NCI-H345 treated with DMSO at 0.1 percent for 48 hours (cell line): ENCODE measurements around the gene CENPO.
"Not testable (repeated sequence)": the region's sequence is repeated elsewhere in the genome, so short reads cannot be mapped to it uniquely, and the experiment has no call there.

Experiments used
- DNase-seq: peaks from one replicate; lab custom pipeline; 2025; ENCODE audit not compliant: unreplicated experiment; lab: John Stamatoyannopoulos, UW

Gene CENPO

DNA sequence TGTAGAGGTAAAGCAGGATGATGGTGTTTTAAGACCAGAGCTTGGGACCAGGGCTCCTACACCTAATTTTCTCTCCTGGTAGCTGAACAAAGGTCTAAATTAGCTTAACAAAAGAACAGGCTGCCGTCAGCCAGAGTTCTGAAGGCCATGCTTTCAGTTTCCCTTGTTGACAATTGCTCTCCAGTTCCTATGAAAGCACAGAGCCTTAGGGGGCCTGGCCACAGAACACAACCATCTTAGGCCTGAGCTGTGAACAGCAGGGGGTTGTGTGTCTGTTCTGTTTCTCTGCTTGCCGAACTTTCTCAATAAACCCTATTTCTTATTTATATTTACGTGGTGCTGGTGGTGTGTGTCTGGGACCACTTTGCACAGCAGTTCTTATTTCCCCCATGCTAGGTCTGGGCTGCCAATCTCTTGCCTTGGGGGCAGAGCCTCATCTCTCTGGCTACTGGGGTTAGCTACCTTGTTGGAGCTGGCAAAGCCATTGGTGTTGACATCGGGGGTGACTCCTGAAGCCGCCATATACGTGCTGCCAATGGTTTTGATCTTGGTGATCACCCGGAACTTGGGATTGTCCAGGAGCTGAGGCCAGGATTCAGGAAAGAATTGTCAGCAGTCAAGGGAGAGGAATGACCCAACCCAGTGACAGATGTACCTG is 29.0 kb downstream of the CENPO start:
- DNase-seq, result peak; percentile 94

DNA sequence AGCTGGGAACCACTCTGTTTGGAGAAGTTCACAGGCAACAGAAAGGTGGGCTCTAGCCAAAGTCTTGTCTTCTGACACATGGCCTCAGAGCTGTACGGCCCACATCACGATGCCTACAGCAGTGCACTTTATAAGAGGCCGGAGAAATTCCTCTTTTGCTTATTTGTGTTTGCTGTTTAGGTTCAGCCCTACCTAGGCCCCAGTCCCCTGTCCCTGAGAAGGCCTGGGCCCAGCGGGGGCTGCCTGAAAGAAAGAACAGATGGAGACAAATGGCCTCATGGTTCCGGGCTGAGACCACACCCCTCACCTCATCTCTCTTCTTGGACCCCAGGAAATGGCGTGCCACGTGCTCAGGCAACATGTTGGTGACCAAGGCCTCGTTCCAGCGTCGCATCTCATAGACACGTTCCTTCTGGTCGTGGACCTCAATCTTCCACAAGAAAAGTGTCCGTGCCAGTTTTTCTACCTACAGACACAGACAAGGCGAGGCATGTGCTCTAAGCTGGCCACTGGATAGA is 30.9 kb downstream of the CENPO start:
- DNase-seq, result no peak

DNA sequence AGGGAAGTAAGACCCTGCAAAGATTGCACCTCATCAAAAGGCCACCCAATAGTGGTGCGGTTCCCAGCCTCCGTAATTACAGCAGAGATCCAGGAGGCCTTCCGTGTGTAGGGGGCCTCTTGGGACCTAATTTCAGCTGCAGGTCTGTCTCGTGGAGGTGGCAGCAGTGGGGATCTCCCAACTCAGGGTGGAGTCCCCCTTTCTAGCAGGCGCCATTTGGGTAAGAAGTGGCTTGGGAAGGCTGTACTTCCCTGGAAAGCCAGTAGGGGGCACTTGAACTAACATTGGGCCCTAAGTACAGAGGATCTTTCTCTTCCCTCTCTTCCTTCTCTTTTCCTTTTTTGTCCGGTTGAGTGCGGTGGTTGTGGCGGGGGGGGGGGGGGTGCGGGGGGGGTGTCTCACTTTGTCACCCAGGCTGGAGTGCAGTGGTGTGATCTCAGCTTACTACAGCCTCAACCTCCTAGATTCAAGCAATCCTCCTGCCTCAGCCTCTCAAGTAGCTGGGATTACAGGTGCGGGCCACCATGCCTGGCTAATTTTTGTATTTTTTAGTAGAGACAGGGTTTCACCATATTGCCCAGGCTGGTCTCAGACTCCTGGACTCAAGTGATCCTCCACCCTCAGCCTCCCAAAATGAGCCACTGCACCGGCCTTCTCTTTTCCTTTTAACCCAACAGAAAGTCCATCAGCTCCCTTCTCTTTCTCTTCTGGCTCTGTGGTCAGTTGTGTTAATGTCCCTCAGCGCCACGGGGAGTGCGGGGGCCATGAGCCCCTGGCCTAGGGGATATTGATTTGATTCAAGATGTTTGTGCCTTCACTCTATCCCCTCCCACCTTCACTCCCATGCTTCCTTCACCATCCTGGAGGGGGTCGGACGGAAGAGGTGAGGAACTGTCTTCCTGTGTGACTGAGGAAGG is 32.0 kb downstream of the CENPO start:
- DNase-seq, result no peak

- no peak for DNase-seq
Observed at GRCh38 chr2:24825883-24826772, 32.9 kb downstream of the CENPO start.

- DNase-seq, result no peak
Observed at GRCh38 chr2:24826773-24827145, 33.5 kb downstream of the CENPO start.

GRCh38 chr2:24827321-24828237 is 34.4 kb downstream of the CENPO start:
- DNase-seq, result peak; percentile 61

- DNase-seq, result no peak
Observed at GRCh38 chr2:24828238-24828996, 35.2 kb downstream of the CENPO start.

DNA sequence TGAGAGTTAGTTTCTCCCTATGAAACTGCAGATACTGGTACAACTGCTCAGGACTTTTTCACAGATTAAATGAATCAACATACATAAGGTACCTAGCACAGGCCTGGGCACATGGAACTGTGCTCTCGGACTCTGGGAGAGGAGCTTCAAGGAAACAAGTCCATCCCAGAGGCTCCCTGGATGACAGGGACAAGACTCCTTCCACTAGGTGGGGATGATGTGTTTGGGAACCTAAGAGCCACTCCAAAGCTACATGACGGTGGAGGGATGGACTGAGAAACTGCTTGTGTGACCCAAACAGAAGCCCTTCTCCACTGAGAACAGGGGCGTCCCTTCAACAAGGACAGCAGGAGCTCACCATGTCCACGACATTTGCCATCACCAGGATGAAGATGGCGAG is 37.1 kb downstream of the CENPO start:
- no peak for DNase-seq

- DNase-seq, result no peak
Observed at GRCh38 chr2:24830786-24831185, 37.6 kb downstream of the CENPO start.

- no peak for DNase-seq
Observed at GRCh38 chr2:24831221-24832072, 38.2 kb downstream of the CENPO start.

DNA sequence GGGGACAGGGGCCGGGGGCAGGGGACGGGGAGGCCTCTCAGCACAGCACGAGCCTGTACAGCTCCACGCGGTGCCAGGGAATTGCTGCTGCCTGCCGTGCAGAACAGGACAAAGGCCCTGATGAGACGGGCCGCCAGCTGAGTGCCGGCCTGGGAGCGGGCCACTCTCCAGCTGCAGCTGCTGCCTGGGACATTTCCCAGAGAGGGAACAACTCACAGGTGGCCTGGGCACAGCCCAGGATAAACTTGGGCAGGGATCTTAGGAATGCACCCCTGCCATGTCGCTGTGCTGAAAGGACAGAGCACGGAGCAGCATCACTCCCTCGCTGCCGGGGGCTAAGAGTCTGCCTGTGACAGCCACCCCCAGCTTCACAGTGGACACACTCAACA is 38.8 kb downstream of the CENPO start:
- DNase-seq, result peak; percentile 31

DNA sequence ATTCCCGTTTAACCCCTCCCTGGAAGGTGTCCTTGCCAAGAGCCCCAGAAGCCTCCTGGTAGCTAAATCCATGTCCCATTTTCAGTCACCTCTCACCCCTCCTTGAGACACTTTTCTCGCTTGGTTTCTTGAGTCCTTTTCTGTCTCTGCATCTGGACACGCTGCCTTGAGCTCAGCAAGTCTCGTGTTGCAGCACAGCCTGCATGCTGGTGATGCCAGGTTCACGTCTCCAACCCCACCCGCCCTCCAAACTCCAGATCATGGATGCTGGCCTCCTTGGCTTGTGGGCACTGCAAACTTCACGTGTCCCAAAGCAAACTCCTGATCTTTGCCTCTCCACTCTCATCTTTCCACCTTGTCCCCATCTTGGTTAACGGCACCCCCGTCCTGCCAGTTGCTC is 39.3 kb downstream of the CENPO start:
- no peak for DNase-seq

DNA sequence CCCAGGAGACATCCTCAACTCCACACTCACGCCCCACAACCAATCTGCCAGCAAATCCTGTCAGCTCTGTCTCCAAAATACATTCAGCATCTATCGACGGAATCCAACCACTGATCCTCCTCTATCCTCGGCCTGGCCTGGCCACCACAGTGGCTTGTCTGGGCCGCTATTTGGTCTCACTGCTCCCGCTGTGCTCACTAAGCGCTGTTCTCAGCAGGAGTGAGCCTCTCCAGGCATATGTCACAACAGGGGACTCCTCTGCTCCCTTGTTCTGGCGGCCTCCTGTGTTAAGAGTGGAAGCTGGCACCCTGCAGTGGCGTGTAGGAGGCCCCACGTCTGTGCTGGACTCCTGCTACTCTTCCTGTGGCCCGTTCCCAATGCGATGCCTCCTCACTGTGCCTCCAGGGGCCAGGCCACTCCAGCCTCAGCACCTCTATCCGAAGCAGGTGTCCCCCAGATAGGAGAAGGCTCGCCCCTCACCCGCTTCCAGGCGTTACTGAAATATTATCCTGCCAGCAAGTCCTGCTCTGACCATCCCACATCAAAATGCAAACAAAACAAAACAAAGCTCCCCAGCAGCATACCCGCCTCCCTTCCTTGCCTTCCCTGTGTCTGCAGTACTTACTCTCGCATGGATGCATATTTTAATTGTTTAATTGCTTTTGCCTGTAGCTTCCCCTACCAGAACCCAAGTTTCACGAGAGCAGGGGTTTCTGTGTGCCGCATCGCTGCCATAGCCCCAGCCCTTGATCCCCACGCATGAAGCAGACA is 39.9 kb downstream of the CENPO start:
- peak; percentile 98 for DNase-seq

DNA sequence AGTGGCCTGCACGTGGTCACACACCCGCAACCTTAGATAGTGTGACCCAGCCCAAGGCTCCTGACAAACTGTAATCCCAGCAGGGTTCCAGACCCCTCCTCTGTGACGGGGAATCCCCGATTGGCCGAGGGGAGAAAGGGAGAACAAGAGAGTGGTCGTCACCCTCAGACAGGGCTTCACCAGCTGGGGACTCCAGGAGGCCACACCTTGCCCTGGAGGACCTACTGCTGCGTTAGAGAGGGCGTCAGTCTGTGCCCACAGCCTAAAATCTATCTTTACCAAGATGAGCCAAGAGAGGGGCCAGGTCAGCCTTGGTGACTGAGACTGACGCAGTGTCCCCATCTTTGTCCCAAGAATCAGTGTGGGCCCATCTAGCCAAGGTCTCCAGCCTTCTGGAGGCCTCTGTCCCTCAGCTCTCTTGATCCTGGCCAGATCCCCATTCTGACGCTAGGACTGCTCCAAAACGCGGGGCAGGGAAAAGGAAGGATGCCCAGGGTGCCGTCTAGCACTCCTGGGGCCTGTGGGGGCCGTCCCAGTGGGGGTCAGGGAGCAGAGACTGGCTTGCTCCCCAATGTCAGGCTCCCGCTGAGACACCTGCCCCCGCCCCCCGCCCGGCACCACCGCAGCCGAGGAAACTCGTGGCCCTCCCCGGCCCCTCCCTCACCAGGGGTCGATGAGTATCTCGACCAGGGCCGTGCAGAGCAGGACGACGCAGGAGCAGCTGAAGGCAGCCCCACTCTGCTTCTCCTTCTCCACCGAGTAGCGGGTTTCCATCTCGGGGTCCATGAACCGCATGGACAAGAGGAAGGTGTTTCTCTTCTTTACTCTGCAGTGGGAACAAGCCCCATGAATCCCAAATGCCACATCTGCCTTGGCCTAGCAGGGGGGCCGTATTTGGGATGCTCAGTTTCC is 40.9 kb downstream of the CENPO start:
- DNase-seq, result no peak

DNA sequence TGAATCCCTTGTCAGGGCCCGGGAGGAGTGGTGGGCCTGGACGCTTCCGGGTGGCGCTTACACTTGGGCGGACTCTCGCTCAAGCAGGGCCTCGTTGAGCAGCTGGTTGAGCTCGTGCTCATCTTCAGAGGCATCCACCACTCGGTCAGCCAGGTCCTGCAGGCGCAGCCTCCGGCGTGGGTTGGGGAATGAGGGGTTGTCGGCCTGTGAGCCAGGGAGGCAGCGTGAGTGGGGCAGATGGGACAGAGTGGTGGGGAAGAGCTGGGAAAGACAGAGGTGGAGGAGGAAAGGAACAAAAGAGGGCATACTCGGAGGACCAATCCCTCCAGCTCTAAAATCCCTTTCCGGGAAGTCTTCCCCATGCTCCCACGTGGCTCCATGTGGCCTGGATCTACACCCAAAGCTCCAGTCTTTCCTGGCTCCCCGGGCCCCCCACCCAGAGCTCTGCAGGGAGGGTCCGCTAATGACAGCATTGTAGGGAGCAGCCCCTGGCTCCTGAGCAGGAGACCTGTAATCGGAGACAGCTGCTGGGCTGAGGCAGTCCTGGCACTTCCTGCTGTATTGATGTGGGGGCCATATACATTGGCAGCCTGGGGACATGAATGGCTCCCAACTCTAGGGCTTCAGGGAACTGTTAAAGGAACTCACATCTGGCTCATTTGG is 41.6 kb downstream of the CENPO start:
- DNase-seq, result no peak

DNA sequence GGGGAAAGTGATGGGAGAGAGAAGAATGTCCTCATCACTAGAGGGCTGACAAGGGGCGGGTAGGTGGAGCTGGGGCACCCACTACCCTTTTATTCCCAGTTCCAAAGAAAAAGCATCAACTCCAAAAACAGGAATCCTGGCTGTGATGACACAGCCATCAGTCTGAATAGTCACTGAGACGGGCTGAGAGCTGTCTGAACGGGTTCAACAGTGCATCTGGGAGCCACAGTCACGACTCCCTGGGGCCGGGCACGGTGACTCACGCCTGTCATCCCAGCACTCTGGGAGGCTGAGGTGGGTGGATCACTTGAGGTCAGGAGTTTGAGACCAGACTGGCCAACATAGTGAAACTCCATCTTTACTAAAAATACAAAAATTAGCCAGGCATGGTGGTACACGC is 42.2 kb downstream of the CENPO start:
- not testable (repeated sequence) for DNase-seq
